ENCODE data around the gene WFS1. TPM values are rescaled to one million over a fixed set of nuclear protein-coding genes. Genes with fewer than 3 reads are reported as not detected.
A peak's percentile ranks its signal among the peaks of the same experiment; 100 is the strongest.

Gene WFS1
- total and polyA plus RNA-seq, 9 donors: 33.2 to 174 (median 126) TPM

DNA sequence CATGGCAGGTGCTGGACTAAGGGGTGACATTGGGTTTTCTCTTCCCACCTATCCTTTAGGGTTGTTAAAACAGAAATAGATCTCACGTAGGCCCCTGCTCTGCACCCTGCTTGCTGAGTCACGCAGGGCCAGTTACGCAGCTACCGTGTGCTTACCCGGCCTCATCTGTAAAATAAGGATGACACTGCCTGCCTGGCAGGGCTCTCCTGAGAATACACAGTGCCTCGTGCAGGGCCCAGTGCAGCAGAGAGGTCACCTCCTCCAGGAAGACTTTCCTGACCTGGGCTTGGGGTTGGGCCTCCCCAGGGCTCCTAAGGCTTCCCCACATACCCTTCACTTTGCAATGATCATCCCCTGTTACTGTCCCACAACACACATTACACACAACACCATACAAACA, 35.7 kb upstream of the WFS1 start:
- WGBS, 3 donors: 81 to 91% (median 88%) methylated on average over 6 of the region's 6 CpGs
- DNase-seq: no peak
- Histone ChIP-seq H3K9me3 (no peaks in the 10 kb centered on the region), H3K4me1 (ENCODE audit: insufficient read depth) (no peaks in the 10 kb centered on the region), H3K27ac (no peak overlapping the region), H3K36me3 (no peaks in the 10 kb centered on the region), H3K4me3 (no peak overlapping the region), H3K27me3 (no peaks in the 10 kb centered on the region)
- TF ChIP-seq, protein P1, sequence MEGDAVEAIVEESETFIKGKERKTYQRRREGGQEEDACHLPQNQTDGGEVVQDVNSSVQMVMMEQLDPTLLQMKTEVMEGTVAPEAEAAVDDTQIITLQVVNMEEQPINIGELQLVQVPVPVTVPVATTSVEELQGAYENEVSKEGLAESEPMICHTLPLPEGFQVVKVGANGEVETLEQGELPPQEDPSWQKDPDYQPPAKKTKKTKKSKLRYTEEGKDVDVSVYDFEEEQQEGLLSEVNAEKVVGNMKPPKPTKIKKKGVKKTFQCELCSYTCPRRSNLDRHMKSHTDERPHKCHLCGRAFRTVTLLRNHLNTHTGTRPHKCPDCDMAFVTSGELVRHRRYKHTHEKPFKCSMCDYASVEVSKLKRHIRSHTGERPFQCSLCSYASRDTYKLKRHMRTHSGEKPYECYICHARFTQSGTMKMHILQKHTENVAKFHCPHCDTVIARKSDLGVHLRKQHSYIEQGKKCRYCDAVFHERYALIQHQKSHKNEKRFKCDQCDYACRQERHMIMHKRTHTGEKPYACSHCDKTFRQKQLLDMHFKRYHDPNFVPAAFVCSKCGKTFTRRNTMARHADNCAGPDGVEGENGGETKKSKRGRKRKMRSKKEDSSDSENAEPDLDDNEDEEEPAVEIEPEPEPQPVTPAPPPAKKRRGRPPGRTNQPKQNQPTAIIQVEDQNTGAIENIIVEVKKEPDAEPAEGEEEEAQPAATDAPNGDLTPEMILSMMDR (IDR thresholded peaks at IDR 0.05): no peak
- intact Hi-C loops (cut with DNase I): no loop called here

DNA sequence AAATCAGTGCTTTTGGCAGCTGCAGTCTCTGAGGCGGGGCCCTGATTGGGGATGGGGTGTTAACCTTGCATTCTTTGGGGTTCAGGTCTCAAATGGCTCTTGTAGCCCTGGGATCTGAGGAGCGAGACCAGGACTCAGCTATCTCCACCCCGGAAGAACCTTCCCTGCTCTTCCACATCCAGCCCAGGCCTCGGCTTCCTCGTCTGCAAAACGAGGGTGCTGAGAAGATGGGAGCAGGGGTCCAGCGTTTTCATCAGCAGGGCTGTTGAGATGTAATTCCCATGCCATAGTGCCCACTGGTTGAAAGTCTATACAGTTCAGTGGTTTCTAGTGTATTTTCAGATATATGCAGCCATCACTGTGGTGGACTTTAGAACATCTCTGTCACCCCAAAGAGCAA, 34.6 kb upstream of the WFS1 start:
- Histone ChIP-seq H3K4me3 (no peak overlapping the region), H3K36me3 (no peaks in the 10 kb centered on the region), H3K27ac (no peak overlapping the region), H3K4me1 (ENCODE audit: insufficient read depth) (no peaks in the 10 kb centered on the region), H3K27me3 (no peaks in the 10 kb centered on the region), H3K9me3 (no peaks in the 10 kb centered on the region)
- TF ChIP-seq EP300 (IDR thresholded peaks at IDR 0.05): no peak
- TF ChIP-seq POLR2A (IDR thresholded peaks at IDR 0.05): no peak
- TF ChIP-seq, protein P1 (IDR thresholded peaks at IDR 0.05): no peak
- intact Hi-C loops (cut with DNase I): no loop called here
- no peak for DNase-seq
- 83 to 89% (median 84%) methylated on average over 7 of the region's 7 CpGs for WGBS, 3 donors

DNA sequence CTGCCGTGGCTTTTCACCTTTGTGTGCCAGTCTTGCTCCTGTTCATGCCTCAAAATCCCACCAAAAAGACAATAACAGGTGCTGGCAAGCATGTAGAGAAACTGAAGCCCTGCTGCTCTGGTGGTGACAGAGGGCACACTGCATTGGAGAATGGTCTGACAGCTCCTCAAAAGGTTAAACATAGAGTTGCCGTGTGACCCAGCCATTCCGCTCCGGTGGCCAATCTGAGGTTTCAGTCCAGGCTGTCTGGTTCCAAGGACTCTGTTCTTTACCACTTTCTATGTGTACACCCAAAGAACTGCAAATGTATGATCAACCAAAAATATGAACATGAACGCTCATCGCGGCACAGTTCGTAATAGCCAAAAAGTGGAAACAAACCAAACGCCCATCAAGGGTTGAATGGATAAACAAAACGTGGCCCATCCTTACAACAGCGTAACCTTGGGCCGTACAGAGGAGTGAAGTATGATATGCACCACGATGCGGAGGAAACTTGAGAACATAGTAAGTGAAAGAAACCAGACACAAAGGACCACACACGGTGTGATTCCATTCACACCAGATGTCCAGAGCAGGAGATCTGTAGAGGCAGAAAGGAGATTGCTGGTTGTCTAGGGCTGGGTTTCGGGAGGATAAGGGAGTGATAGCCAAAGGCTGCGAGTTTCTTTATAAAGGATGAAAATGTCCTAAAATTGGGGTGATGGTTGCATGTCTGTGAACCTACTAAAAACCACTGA, 33.6 kb upstream of the WFS1 start:
- WGBS, 3 donors: 11 to 27% (median 13%) methylated on average over 17 of the region's 17 CpGs
- intact Hi-C loops (cut with DNase I): no loop called here
- H3K27ac ChIP-seq: no peak overlapping the region
- no peaks in the 10 kb centered on the region for H3K36me3 ChIP-seq
- H3K4me1 ChIP-seq (ENCODE audit: insufficient read depth): no peaks in the 10 kb centered on the region
- H3K4me3 ChIP-seq: no peak overlapping the region
- H3K9me3 ChIP-seq: no peaks in the 10 kb centered on the region
- no peaks in the 10 kb centered on the region for H3K27me3 ChIP-seq
- no peak for DNase-seq
- TF ChIP-seq EP300 (IDR thresholded peaks at IDR 0.05) (no peak), POLR2A (IDR thresholded peaks at IDR 0.05) (no peak)
- TF ChIP-seq, protein P1 (IDR thresholded peaks at IDR 0.05): no peak

DNA sequence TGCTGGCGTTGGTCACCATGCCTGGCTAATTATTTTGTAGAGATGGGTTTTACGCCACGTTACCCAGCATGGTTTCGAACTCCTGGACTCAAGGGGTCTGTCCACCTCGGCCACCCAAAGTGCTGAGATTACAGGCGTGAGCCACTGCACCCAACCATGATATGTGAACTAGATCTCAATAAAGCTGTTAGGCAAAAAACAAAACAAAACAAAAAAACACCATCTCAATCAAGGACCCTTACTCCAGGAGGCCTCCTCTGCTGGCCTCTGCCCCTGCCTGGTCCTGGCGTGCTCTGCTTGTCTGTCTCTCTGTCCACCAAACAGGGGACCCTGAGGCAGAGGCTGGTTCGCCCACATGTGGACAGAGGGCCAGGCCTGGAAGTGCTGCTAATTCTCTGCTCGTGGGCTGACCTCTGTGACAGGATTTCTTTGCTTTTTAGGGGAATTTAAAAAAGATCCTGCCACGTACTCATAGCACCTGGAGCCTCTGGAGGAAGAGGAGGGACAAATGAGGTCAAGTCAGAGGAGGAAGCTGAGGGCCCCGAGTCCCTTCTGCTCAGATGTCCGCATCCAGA, 32.7 kb upstream of the WFS1 start:
- Histone ChIP-seq H3K27ac (no peak overlapping the region), H3K27me3 (no peaks in the 10 kb centered on the region), H3K36me3 (no peaks in the 10 kb centered on the region), H3K4me1 (ENCODE audit: insufficient read depth) (no peaks in the 10 kb centered on the region), H3K9me3 (no peaks in the 10 kb centered on the region), H3K4me3 (no peak overlapping the region)
- intact Hi-C loops (cut with DNase I): no loop called here
- peak in 1 of 5 donors; percentile 2 for DNase-seq
- WGBS, 3 donors: 79 to 82% (median 79%) methylated on average over 12 of the region's 12 CpGs
- TF ChIP-seq, protein P1 (IDR thresholded peaks at IDR 0.05): no peak
- no peak for TF ChIP-seq POLR2A (IDR thresholded peaks at IDR 0.05)
- no peak for TF ChIP-seq EP300 (IDR thresholded peaks at IDR 0.05)
